ENCODE data around the gene CATSPER1.
A peak's percentile ranks its signal among the peaks of the same experiment; 100 is the strongest.

CATSPER1 gene

DNA sequence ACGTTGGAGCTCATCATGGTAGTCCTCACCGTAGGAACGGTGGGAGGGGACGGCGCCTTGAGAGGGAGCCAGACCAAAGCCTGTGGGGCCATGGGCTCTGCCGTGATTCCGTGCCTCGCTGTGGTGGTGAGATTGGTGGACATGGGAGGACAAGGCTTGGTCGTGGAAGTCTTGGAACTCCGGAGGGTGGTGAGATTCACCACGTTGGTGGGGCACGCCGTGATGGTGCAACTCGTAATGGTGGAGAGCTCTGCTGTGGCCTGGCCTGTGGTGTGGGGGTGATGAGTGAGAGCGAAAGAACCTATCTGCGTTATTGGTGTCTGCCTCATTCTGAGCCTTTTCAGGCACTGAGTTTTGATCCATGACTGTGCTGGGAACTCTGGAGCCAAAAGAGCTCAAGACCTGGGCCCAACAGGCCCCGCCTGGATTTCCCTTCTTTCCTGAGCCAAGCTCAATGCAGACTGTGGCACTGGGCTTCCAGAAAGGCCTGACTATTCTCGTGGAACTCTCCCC is at the start of gene CATSPER1:
TSS of gene CATSPER1 (minus strand) at position 463 of the 513 bp plus-strand sequence. CDS start at position 363, 100 bp downstream.
- no peak for DNase-seq

DNA sequence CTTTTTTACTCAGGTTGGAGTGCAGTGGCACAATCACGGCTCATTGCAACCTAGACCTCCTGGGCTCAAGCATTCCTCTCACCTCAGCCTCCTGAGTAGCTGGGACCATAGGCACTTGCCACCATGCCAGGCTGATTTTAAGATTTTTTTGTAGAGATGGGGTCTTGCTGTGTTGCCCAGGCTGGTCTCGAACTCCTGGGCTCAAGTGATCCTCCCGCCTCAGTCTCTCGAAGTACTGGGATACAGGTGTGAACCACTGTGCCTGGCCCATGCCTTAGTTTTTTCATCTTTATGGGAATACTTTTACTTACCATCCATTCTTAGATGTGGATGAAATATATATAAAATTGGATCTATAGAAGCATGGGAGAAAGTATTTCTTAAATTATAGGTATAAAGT is 49.0 kb upstream of the CATSPER1 start:
- no peak for DNase-seq

DNA sequence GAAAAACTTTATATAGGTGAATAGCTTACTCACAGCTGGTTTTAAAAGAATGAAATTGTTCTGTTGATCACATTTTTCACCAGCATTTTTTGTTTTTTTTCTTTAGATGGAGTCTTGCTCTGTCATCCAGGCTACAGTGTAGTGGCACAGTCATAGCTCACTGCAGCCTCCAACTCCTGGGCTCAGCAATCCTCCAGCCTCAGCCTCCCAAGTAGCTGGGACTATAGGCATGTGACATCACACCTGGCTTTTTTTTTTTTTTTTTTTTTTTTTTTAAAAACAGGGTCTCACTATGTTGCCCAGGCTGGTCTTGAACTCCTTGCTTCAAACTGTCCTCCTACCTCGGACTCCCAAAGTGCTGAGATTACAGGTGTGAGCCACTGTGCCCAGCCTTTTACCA is 47.4 kb upstream of the CATSPER1 start:
- DNase-seq, result no peak

- no peak for DNase-seq
These were observed 46.2 kb upstream of the CATSPER1 start for GRCh38 chr11:66072518-66072917.

DNA sequence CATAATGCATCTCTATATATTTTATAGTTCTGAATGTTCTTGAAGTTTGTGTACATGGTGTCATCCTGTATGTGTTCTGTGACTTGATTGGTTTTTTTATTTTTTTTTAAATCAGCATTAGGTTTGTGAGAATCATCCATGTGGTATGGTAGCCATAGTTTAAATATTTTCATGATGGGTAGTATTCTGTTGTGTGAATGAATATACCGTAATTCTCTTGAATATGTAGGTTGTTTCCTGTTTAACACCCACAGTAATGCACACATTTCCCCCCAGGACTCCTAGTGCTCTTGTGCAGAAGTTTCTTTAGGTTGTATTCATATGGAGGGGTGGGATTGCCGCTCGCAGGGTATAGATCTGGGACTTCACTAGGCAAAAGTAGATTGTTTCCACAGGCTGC is 45.8 kb upstream of the CATSPER1 start:
- no peak for DNase-seq

- DNase-seq, result peak; percentile 34
These were observed 45.1 kb upstream of the CATSPER1 start for GRCh38 chr11:66071381-66071801.

DNA sequence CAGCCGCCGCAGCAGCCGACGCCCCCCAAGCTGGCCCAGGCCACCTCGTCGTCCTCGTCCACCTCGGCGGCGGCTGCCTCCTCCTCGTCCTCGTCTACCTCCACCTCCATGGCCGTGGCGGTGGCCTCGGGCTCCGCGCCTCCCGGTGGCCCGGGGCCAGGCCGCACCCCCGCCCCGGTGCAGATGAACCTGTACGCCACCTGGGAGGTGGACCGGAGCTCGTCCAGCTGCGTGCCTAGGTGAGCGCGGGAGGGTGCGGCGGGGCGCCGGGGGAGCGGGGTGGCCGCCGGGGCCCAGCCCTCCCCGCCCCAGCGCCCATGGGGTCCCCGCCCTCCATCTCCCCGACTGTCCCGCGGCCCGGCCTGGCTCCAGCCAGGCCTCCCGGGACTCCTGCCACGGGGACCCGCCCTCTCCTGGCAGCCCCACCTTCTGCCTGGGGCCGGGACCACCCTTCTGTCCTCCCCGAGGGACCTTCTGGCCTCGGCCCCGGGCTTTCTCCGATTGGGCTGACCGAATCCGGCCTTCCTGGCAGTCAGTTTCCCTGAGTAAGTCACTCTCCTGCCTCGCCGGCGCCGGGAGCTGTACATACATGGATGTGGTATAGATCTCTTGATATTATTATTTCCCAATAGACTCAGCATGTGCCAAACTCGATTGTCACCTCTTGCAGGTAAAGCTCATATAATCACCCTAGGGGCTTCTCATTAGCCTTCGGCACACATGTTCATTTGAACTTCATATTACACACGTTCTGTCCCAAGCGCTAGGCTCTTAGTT is 44.5 kb upstream of the CATSPER1 start:
- peak; percentile 60 for DNase-seq

GRCh38 chr11:66069715-66070603 is 43.7 kb upstream of the CATSPER1 start, which contains the start of gene PACS1:
TSS of gene PACS1 (plus strand) at chr11:66070272. CDS start at chr11:66070487, 215 bp downstream.
- peak; percentile 75 for DNase-seq

DNA sequence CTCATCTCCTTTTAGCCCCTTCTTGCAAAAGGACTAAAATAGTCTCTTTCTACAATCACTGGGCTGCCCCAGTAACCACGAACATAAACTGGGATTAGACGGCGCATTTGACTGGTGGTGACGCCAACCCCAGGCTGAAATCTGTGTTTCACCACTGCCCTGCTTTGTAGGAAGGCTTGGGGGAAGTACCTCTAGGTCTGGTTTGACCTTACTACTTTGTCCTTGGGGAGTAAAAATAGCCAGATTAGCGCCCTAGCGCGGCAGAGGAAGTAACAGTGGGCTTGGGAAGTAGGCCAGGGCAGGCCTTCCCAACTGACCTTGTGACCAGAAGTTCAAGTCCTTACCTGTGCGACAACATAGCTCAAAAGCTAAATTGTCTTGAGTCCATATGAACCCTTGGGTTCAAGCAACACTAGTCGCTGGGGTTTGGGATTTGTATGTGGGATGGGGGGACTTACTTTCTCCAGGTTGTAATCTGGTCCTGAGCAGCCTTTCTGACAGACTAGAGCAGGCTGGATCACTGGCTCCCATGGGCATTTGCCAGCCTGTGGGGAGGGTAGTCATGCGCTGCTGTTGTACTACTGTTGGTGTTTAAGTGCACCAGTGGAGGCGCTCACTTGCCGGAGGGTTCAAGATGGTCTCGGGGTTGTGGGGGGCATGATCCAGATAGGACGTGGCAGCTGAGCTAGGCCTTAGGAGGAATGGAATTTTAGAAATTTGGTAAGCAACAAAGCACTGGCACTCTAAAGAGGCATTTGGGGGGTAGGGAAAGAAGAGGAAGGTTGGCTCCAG is 42.8 kb upstream of the CATSPER1 start:
- peak; percentile 75 for DNase-seq

- DNase-seq, result peak; percentile 85
These were observed 42.0 kb upstream of the CATSPER1 start for GRCh38 chr11:66068154-66068821.

- no peak for DNase-seq
These were observed 41.4 kb upstream of the CATSPER1 start for GRCh38 chr11:66067640-66068039.

DNA sequence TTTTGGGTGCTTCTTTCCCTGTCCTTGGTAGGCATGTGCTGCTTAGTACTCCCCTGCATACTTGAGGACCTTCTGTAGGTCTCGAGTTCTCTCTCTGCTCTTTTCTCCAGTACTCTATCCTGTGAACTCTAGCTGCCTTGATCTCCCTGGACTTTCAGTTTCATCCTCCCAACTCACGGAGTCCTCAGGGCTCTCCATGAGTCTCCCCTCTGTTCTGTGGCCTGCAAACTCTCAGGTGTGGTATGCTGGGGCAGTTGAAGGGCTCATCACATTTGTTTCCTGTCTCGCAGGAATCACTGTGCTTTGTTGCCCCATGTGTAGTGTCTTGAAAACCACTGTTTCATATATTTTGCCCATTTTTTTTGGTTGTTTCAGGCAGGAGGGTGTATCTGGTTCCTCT is 40.5 kb upstream of the CATSPER1 start:
- DNase-seq, result no peak

GRCh38 chr11:66064571-66064970 is 38.3 kb upstream of the CATSPER1 start:
- DNase-seq, result no peak

DNA sequence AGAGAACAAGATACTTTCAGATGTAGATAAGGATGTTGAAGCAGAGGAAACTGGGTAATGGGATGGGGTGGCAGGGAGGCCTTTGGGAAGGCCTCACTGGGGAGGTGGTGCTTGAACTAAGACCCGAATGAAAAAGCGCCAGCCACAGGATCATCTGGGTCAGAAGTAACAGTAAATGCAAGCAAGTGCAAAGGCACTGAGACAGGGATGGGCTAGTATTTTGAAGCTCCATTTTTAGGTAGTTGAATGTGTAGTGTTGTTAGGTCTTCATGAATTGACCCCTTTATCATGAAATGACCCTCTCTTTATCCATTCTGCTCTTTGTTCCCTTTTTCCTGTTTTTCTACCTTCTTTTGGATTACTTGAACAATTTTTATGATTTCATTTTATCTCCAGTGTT is 37.6 kb upstream of the CATSPER1 start:
- no peak for DNase-seq

- DNase-seq, result no peak
These were observed 36.1 kb upstream of the CATSPER1 start for GRCh38 chr11:66062408-66062807.

- no peak for DNase-seq
These were observed 35.0 kb upstream of the CATSPER1 start for GRCh38 chr11:66061268-66061667.

- no peak for DNase-seq
These were observed 33.8 kb upstream of the CATSPER1 start for GRCh38 chr11:66059966-66060680.

DNA sequence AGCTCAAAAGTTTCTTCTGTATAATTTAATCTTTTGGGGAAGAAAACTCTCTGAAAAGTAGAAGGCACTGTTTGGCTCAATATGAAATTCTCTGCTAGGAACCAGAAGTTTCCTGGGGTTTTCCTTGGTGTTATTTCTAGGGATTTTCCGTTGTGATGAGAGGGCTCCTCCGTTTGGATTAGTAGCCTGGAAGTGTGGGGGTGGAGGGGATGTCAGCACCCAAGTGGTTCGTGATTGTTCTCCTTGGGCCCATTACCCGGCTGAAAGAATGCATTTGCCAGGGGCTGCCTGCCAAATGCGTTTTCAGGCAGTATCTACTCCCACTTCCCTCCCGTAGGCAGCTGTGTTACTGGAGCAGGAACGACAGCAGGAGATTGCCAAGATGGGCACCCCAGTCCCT is 30.2 kb upstream of the CATSPER1 start:
- no peak for DNase-seq

- no peak for DNase-seq
These were observed 28.7 kb upstream of the CATSPER1 start for GRCh38 chr11:66055021-66055420.

DNA sequence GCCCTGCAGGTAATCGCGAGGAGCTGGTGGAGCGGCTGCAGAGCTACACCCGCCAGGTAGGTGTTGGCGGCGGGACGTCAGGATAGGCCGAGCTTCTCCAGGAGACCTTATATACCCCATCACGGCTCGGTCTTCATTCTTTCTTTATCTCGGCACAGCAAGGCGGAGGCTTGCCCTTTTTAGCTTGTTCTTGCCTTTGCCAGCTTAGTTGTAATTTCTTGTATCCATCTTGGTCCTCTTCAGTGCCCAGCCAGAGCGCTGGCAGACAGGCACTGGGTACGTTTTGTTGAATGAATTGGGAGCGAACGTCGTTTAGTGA is 26.3 kb upstream of the CATSPER1 start:
- DNase-seq, result peak; percentile 40

Data from hematopoietic multipotent progenitor cell treated with erythropoietin and hydrocortisone succinate and interleukin-3 and kit ligand, for 6 days (in vitro differentiated cells).